HepG2 (cell line): Measurements from ENCODE around the gene KANK3. TPM values are rescaled to one million over a fixed set of nuclear protein-coding genes. Genes with fewer than 3 reads are reported as not detected.

ENCODE experiments used
- CHD4 ChIP-seq: fragments of 200-600 bp; sonication (generic); IDR thresholded peaks from 2 replicates; pipeline ENCODE4 v1.7.0; 2017; ENCODE audit warnings: mild to moderate bottlenecking, low read length, borderline replicate concordance
- GATAD2A ChIP-seq: IDR thresholded peaks from 2 replicates; pipeline ENCODE4 v1.6.1; 2016
- HCFC1 ChIP-seq: fragments of 150-350 bp; IDR thresholded peaks from 2 replicates; pipeline ENCODE4 v1.6.1; 2014; ENCODE audit warnings: low read depth, low read length
- NFE2L1 ChIP-seq: sonication (generic); formaldehyde crosslinking; IDR thresholded peaks from 2 replicates; pipeline ENCODE4 v1.4.0; 2020; ENCODE audit warnings: missing genetic modification reagents, mild to moderate bottlenecking, borderline replicate concordance
- RBM22 ChIP-seq: fragments of 200-400 bp; formaldehyde crosslinking; optimal IDR thresholded peaks from 2 replicates; pipeline ENCODE3; 2017; ENCODE audit warnings: mild to moderate bottlenecking, low read length, moderate library complexity
- TP53 ChIP-seq: sonication (generic); formaldehyde crosslinking; conservative IDR thresholded peaks from 2 replicates; pipeline ENCODE4 v1.4.0; 2020; ENCODE audit warnings: missing genetic modification reagents
- ZBTB40 ChIP-seq, 2 experiments: fragments of 450-650 bp in 1 of 2; sonication (generic) in 1 of 2; formaldehyde crosslinking in 1 of 2; IDR thresholded peaks; 2 replicates each; pipeline versions ENCODE4 v1.6.1 to v1.8.0; 2016 to 2022; ENCODE audit warnings: antibody characterized with exemption in 1 of 2, mild to moderate bottlenecking in 1 of 2, missing genetic modification reagents in 1 of 2
- ZC3H13 ChIP-seq: sonication (generic); formaldehyde crosslinking; IDR thresholded peaks from 2 replicates; pipeline ENCODE4 v1.8.1; 2023; ENCODE audit warnings: mild to moderate bottlenecking, missing genetic modification reagents, moderate library complexity
- ZNF205 ChIP-seq: IDR thresholded peaks from 2 replicates; pipeline ENCODE4 v1.6.1; 2018; ENCODE audit warnings: missing biosample characterization, missing genetic modification reagents
- ZNF260 ChIP-seq: sonication (generic); formaldehyde crosslinking; IDR thresholded peaks from 2 replicates; pipeline ENCODE4 v1.4.0; 2020; ENCODE audit warnings: missing genetic modification reagents, low read depth, mild to moderate bottlenecking, borderline replicate concordance
- ZNF44 ChIP-seq: sonication (generic); formaldehyde crosslinking; IDR thresholded peaks from 2 replicates; pipeline ENCODE4 v1.5.1; 2020; ENCODE audit warnings: mild to moderate bottlenecking, missing genetic modification reagents
- ZNF614 ChIP-seq: IDR thresholded peaks from 2 replicates; pipeline ENCODE4 v1.6.1; 2018; ENCODE audit warnings: missing biosample characterization, missing genetic modification reagents, inconsistent platforms, borderline replicate concordance
- polyA plus RNA-seq, 8 experiments: library from polyadenylated mRNA; depleted of rRNA in 3 of 8; stranded (reverse) in 7 of 8; unstranded in 1 of 8; fragments of >200 nt; fragmentation: Illumina TruSeq in 4 of 8; extraction: Trizol in 4 of 8; gene quantifications; 2 replicates each; pipeline versions ENCODE4 v1.2.1 to v1.2.3, GENCODE V29; 2011 to 2016; ENCODE audit warnings: low read depth in 4 of 8, missing spikeins in 1 of 8, mixed read lengths in 1 of 8; ENCODE audit not compliant: insufficient read depth in 1 of 8
- total RNA-seq, 5 experiments: library from RNA; depleted of rRNA; stranded (reverse); fragments of >200 nt; fragmentation: Illumina TruSeq; extraction: Trizol; gene quantifications; 2 replicates each; pipeline ENCODE4 v1.2.3, GENCODE V29; 2016; ENCODE audit warnings: low read depth in 1 of 5
- TF ChIP-seq, protein P1 (sequence below): sonication (generic); formaldehyde crosslinking; IDR thresholded peaks from 2 replicates; pipeline ENCODE4 v1.5.0; 2020; ENCODE audit warnings: mild to moderate bottlenecking, missing genetic modification reagents, moderate library complexity
- TF ChIP-seq, protein P2 (sequence below): sonication (generic); formaldehyde crosslinking; IDR thresholded peaks from 2 replicates; pipeline ENCODE4 v1.4.0; 2020; ENCODE audit warnings: missing genetic modification reagents

Gene KANK3
- total and polyA plus RNA-seq, 2 of the 13 experiments (the other 11 are each of a cell fraction or from before 2014, with no cell fraction given): 0.15 to 0.20 TPM

DNA sequence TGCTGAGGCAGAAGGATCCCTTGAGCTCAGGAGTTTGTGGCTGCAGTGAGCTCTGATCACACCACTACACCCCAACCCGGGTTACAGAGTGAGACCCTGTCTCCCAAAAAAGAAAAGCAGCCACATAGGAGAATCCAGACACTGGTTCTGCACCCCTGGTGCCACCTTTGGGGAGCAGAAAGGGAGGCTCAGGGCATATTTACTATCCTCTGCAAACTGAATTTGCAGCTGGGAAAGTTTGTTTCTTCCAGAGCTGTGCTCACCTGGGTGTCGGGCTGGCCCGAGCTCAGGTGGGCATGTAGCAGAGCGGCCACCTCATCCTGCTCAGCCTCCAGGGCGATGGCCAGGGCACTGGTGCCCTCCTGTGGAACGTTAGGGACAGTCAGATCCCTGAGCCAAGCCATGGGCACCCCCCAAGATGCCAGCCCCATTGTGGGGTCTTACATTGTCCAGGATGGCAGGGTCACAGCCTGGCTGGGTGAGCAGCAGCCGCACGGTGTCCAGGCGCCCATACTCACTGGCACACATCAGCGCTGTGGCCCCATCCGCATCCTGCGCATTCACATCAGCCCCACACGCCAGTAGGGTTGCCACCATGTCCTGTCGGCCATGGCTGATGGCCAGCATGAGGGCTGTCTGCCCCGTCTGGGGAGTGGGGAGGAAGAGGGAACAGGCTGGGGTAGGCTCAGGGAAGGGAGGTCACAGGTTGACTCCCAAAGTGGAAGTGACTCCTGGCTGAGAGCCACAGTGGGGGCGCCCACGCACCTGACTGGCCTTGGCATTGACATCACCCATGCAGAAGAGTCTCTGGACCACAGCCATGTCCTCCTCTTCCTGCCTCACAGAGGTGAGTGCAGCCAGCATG is 18.6 kb downstream of the KANK3 start (continued):
- TF ChIP-seq ZBTB40 (IDR thresholded peaks at IDR 0.05) (no peak), ZBTB40 (CRISPR knock-in tag; IDR thresholded peaks at IDR 0.05) (no peak), ZNF205 (CRISPR knock-in tag) (no peak), ZC3H13 (CRISPR knock-in tag) (peak; percentile 68; the same call in 1 of the 2 replicates), ZNF614 (CRISPR knock-in tag) (no peak), TP53 (CRISPR knock-in tag) (no peak), ZNF260 (CRISPR knock-in tag) (no peak), ZNF44 (CRISPR knock-in tag) (no peak), HCFC1 (no peak), RBM22 (peak; percentile 88), NFE2L1 (no peak), CHD4 (no peak), GATAD2A (CRISPR knock-in tag) (no peak)
- TF ChIP-seq, protein P1, sequence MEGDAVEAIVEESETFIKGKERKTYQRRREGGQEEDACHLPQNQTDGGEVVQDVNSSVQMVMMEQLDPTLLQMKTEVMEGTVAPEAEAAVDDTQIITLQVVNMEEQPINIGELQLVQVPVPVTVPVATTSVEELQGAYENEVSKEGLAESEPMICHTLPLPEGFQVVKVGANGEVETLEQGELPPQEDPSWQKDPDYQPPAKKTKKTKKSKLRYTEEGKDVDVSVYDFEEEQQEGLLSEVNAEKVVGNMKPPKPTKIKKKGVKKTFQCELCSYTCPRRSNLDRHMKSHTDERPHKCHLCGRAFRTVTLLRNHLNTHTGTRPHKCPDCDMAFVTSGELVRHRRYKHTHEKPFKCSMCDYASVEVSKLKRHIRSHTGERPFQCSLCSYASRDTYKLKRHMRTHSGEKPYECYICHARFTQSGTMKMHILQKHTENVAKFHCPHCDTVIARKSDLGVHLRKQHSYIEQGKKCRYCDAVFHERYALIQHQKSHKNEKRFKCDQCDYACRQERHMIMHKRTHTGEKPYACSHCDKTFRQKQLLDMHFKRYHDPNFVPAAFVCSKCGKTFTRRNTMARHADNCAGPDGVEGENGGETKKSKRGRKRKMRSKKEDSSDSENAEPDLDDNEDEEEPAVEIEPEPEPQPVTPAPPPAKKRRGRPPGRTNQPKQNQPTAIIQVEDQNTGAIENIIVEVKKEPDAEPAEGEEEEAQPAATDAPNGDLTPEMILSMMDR (CRISPR knock-in tag): peak; percentile 40
- TF ChIP-seq, protein P2, sequence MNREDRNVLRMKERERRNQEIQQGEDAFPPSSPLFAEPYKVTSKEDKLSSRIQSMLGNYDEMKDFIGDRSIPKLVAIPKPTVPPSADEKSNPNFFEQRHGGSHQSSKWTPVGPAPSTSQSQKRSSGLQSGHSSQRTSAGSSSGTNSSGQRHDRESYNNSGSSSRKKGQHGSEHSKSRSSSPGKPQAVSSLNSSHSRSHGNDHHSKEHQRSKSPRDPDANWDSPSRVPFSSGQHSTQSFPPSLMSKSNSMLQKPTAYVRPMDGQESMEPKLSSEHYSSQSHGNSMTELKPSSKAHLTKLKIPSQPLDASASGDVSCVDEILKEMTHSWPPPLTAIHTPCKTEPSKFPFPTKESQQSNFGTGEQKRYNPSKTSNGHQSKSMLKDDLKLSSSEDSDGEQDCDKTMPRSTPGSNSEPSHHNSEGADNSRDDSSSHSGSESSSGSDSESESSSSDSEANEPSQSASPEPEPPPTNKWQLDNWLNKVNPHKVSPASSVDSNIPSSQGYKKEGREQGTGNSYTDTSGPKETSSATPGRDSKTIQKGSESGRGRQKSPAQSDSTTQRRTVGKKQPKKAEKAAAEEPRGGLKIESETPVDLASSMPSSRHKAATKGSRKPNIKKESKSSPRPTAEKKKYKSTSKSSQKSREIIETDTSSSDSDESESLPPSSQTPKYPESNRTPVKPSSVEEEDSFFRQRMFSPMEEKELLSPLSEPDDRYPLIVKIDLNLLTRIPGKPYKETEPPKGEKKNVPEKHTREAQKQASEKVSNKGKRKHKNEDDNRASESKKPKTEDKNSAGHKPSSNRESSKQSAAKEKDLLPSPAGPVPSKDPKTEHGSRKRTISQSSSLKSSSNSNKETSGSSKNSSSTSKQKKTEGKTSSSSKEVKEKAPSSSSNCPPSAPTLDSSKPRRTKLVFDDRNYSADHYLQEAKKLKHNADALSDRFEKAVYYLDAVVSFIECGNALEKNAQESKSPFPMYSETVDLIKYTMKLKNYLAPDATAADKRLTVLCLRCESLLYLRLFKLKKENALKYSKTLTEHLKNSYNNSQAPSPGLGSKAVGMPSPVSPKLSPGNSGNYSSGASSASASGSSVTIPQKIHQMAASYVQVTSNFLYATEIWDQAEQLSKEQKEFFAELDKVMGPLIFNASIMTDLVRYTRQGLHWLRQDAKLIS (CRISPR knock-in tag): no peak
